Activated CD4-positive, alpha-beta T cell treated with anti-CD3 and anti-CD28 coated beads, Interleukin-2, amount 50 U/mL, for 48 hours (primary cell): ENCODE results near the gene ACTL10.

ENCODE experiments used
- DNase-seq, 2 experiments: peaks; one replicate each; pipeline ENCODE4 v3.0.0-alpha.2; 2020

The ACTL10 gene

DNA sequence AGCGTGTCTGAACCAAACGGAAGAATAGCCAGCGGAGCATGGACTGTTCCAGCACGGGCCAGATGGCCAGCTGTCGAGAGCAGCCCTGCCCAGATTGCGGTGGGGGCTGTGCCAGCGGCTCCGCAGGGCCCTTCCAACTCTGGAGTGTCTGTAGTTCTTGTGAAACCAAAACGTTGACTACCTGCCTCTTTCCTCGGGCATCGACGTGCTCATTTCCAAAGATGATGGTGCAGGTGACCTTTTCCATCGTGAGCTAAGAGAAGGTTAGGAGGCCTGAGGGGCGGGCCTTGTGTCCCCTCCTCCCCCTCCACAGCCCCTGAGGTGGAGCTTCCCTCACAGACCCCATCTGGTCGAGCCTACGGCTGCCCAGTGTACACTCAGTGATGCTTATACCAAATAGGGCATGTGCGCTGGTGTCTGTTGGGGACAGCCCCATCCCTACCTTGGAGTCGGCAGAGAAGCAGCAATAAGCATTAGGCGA lies 17.5 kb upstream of the ACTL10 start:
- DNase-seq = peak in 1 of 2 experiments; percentile 9

DNA sequence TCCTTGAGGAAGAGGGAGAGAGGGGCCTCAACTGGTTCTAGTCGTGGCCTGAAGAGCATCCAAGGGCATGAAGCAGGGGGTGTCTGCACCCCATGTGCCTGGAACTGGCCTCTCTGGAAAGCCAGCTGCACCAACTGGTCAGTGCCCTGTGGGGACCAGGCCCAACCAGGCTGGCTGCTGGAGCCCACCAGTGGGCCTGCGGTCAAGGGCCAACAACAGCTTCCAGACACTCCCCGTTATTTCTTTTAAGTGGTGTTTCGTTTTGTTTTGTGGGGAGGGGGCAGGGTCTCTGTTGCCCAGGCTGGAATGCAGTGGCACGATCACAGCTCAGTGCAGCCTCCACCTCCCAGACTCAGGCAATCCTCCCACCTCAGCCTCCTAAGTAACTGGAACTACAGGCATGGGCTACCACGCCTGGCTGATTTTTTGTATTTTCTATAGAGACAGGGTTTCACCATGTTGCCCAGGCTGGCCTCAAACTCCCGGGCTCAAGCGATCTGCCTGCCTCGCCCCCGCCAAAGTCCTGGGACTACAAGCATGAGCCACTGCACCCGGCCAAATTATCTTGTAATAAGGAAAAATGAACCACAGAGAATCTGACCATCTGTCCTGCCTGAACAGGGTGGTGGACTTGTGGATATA lies 16.5 kb upstream of the ACTL10 start:
- DNase-seq = no peak

GRCh38 chr20:33650753-33651561 lies 15.8 kb upstream of the ACTL10 start:
- DNase-seq = peak in 1 of 2 experiments; percentile 5

GRCh38 chr20:33651562-33652048 lies 15.1 kb upstream of the ACTL10 start:
- peak in 1 of 2 experiments; percentile 21 for DNase-seq

- peak in 1 of 2 experiments; percentile 48 for DNase-seq
These were observed 13.4 kb upstream of the ACTL10 start for GRCh38 chr20:33653218-33653899.

GRCh38 chr20:33653900-33654596 lies 12.7 kb upstream of the ACTL10 start:
- DNase-seq = peak in 1 of 2 experiments; percentile 10

DNA sequence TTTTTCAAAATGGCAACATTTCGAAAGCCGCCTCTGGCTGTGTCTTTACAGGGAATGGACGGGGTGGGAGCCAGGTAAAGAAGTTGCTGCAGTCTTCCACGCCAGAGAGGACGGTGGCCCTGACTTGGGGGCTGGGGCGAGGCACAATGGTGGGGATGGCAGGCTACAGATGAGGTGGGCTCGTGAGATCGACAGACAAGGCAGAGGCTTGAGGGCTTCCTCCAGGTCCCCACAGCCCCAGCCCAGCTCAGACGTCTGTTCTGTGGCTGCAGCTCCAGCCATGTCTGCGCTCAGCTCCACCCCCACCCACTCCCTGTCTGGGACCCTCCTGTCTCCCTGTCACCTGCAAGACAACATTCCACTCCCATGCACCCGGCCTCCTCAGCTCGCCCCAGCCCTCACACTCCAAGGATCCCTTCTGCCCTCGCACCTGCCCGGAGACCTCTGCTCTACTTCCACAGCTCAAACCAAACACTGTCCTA lies 12.0 kb upstream of the ACTL10 start:
- DNase-seq = no peak

GRCh38 chr20:33655164-33655563 lies 11.6 kb upstream of the ACTL10 start:
- no peak for DNase-seq

GRCh38 chr20:33656010-33656782 lies 10.5 kb upstream of the ACTL10 start:
- DNase-seq = no peak

GRCh38 chr20:33656783-33657703 lies 9.7 kb upstream of the ACTL10 start:
- DNase-seq = no peak

- no peak for DNase-seq
These were observed 9.0 kb upstream of the ACTL10 start for GRCh38 chr20:33657704-33658095.

- DNase-seq = no peak
These were observed 8.2 kb upstream of the ACTL10 start for GRCh38 chr20:33658510-33658909.

GRCh38 chr20:33658929-33659328 lies 7.8 kb upstream of the ACTL10 start:
- no peak for DNase-seq

- no peak for DNase-seq
These were observed 7.3 kb upstream of the ACTL10 start for GRCh38 chr20:33659341-33660034.

DNA sequence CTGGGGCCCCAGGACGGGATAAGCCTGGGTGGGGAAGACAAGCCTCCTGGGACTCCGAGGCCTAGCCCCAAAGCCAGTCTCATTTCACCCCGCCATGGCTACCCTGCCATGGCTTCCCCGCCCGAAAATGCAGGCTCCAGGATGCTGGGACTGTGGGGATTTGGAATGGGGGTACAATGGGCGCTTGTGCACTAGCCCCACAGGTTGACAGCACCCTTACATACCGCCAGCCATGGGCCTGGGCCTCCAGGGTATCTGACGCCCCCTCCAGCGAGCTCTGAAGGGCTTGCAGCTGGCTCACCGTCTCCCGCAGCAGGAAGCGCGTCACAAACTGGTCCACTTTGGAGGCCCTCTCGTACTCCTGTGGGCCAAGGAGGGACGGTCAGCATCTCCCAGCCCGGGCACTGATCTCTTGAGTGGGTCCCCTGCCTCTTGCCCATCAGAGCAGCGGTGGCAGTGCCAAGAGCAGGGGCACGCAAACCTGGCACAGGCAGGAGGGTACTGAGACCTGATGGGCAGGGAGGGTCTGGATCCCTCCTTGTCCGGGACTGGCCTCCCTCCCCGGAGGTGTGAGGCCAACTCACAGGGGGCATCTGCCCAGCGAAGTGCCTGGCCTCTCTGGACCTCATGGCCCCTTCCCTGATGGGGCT lies 6.6 kb upstream of the ACTL10 start:
- no peak for DNase-seq

- DNase-seq = no peak
These were observed 6.1 kb upstream of the ACTL10 start for GRCh38 chr20:33660685-33661058.

DNA sequence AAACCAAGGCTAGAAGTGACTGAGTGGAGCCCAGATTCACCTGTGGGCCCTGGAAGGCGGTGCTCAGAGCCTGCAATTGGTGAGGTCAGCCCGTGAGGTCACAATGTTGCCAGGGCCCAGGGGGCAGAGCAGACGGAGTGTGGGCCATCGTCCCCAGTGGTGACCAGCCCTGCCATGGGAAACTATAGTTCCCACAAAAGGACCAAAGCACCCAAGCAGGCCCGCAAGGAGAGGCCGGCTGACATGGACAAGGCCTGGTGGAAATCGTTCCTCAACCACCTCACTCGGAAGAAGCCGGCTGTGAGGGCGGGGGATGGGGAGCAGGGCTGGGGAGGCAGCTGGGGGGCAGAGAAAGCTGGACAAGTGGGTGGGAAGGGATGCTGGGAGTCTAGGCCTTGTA lies 4.6 kb upstream of the ACTL10 start, which contains the start of gene C20orf144:
Gene C20orf144, plus strand, starts transcription at position 156 of the 400 bp plus-strand sequence. Its CDS starts 19 bp downstream, at position 175.
- DNase-seq = no peak

DNA sequence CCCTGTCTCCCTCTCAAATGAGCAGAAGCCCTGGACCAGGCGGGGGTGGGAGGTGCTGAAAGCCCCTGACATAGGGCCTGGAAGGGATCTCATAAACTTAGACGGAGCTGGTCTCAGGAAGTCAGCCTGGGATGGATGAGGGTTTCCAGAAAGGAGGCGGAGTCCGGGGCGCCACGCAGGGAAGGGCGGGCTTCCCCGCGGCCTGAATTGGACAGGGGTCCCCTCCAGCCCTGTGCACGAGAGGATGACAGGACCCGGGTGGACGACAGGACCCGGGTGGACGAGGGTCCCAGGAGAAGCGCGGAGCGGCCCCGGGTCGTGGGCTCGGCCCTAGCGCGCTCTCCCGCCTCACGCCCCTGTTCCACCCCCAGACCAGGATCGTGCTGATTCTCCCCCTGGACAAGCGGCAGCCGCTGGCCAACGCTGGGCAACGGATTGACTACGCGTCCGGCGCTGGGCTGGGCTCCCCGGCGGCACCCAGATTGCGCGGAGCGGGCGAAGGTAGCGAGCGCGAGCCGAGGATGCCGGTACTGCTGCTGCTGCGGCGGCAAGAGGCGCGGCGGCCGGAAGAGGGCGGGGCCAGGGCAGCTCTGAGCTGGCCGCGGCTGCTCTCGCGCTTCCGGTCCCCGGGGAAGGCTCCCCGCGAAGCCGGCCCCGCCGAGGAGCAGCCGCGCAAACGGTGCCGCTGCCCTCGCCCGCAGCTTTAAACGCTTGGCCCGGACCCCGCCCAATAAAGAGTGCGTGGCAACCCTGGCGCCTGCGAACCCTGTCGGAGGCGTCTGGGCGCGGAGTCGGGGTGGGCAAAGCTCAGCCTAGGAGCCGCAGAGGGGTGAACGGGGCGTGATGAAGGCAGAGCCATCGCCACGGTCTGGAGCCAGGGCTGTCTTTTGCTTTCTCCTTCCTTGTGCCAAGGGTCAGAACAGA lies 3.3 kb upstream of the ACTL10 start:
- DNase-seq = peak; percentile 85 to 87
